HEK293 (cell line): ENCODE data around the gene FASTK.

ENCODE experiments used
- CTCF ChIA-PET: fragments of 350-600 bp; formaldehyde crosslinking; extraction: SDS; loops from one replicate; lab custom pipeline; 2021; ENCODE audit warnings: antibody characterized with exemption; lab: Yijun Ruan, JAX
- POLR2A ChIA-PET: fragments of 300-600 bp; formaldehyde crosslinking; extraction: SDS; loops from one replicate; lab custom pipeline; 2020; ENCODE audit warnings: antibody characterized with exemption, inconsistent platforms; lab: Yijun Ruan, JAX
- H3K27ac ChIP-seq: fragments of 200-500 bp; sonication (Bioruptor generic); 2 replicates; pipeline ENCODE4 v1.5.1; 2014; ENCODE audit warnings: low read depth, low read length, control low read depth, inconsistent platforms; ENCODE audit errors: extremely low read depth
- H3K36me3 ChIP-seq, 2 experiments: fragments of 200-500 bp in 1 of 2; sonication (Bioruptor generic) in 1 of 2; 1 replicate in 1 of 2; 2 replicates in 1 of 2; pipeline ENCODE4 v1.5.1; 2014 to 2017; ENCODE audit warnings: inconsistent platforms in 2 of 2, low read length in 2 of 2; ENCODE audit not compliant: control insufficient read depth in 2 of 2, insufficient read depth in 1 of 2
- H3K4me1 ChIP-seq: fragments of 200-500 bp; sonication (Bioruptor generic); 2 replicates; pipeline ENCODE4 v1.5.1; 2014; ENCODE audit warnings: mild to moderate bottlenecking, low read length, inconsistent platforms; ENCODE audit not compliant: control insufficient read depth, insufficient read depth
- H3K4me3 ChIP-seq: 2 replicates; pipeline ENCODE4 v1.5.1; 2011; ENCODE audit warnings: low read depth, mild to moderate bottlenecking, control low read depth, low read length, moderate library complexity
- H3K9me3 ChIP-seq: fragments of 200-500 bp; sonication (Bioruptor generic); 2 replicates; pipeline ENCODE4 v1.5.1; 2014; ENCODE audit warnings: low read depth, low read length, inconsistent platforms; ENCODE audit not compliant: control insufficient read depth, insufficient read depth
- GLI2 ChIP-seq: fragments of 450-650 bp; formaldehyde crosslinking; IDR thresholded peaks from 2 replicates; pipeline ENCODE4; 2017; ENCODE audit warnings: missing biosample characterization, missing genetic modification characterization, low read depth, borderline replicate concordance
- MZF1 ChIP-seq: fragments of 450-650 bp; formaldehyde crosslinking; IDR thresholded peaks from 2 replicates; pipeline ENCODE4 v1.5.1; 2017; ENCODE audit warnings: missing biosample characterization, missing genetic modification characterization, borderline replicate concordance
- SP7 ChIP-seq: fragments of 450-650 bp; formaldehyde crosslinking; IDR thresholded peaks from 2 replicates; pipeline ENCODE4 v1.5.1; 2016; ENCODE audit warnings: missing biosample characterization, missing genetic modification characterization
- ZBTB7A ChIP-seq: fragments of 450-650 bp; formaldehyde crosslinking; IDR thresholded peaks from 2 replicates; pipeline ENCODE4 v1.5.1; 2016; ENCODE audit warnings: low read depth, missing biosample characterization, missing genetic modification characterization
- ZFP69B ChIP-seq: fragments of 450-650 bp; formaldehyde crosslinking; IDR thresholded peaks from 2 replicates; pipeline ENCODE4 v1.5.1; 2016; ENCODE audit warnings: missing biosample characterization, missing genetic modification characterization
- ZNF140 ChIP-seq: fragments of 450-650 bp; formaldehyde crosslinking; IDR thresholded peaks from 2 replicates; pipeline ENCODE4 v1.5.1; 2016; ENCODE audit warnings: missing biosample characterization, missing genetic modification characterization
- ZNF174 ChIP-seq: fragments of 450-650 bp; formaldehyde crosslinking; IDR thresholded peaks from 2 replicates; pipeline ENCODE4 v1.5.0; 2017; ENCODE audit warnings: missing biosample characterization, mild to moderate bottlenecking, missing genetic modification characterization
- ZNF302 ChIP-seq: fragments of 450-650 bp; formaldehyde crosslinking; IDR thresholded peaks from 2 replicates; pipeline ENCODE4 v1.5.1; 2016; ENCODE audit warnings: missing biosample characterization, missing genetic modification characterization, low read depth
- ZNF324 ChIP-seq: fragments of 450-650 bp; formaldehyde crosslinking; IDR thresholded peaks from 2 replicates; pipeline ENCODE4 v1.5.1; 2016; ENCODE audit warnings: missing biosample characterization, missing genetic modification characterization
- ZNF426 ChIP-seq: fragments of 450-650 bp; formaldehyde crosslinking; IDR thresholded peaks from 2 replicates; pipeline ENCODE4 v1.5.1; 2017; ENCODE audit warnings: missing biosample characterization, missing genetic modification characterization, mild to moderate bottlenecking, inconsistent platforms, moderate library complexity
- ZNF48 ChIP-seq: fragments of 450-650 bp; formaldehyde crosslinking; IDR thresholded peaks from 2 replicates; pipeline ENCODE4 v1.5.1; 2016; ENCODE audit warnings: missing biosample characterization, missing genetic modification characterization
- ZNF549 ChIP-seq: fragments of 450-650 bp; IDR thresholded peaks from 2 replicates; pipeline ENCODE4 v1.5.1; 2018; ENCODE audit warnings: missing biosample characterization, missing genetic modification characterization, mild to moderate bottlenecking, inconsistent platforms, moderate library complexity
- ZNF600 ChIP-seq: fragments of 450-650 bp; formaldehyde crosslinking; IDR thresholded peaks from 2 replicates; pipeline ENCODE4 v1.5.1; 2016; ENCODE audit warnings: missing biosample characterization, missing genetic modification characterization
- ZNF660 ChIP-seq: fragments of 450-650 bp; IDR thresholded peaks from 2 replicates; pipeline ENCODE4 v1.5.1; 2018; ENCODE audit warnings: missing biosample characterization, mild to moderate bottlenecking, missing genetic modification characterization
- ZNF677 ChIP-seq: fragments of 450-650 bp; IDR thresholded peaks from 2 replicates; pipeline ENCODE4 v1.5.0; 2018; ENCODE audit warnings: missing biosample characterization, mild to moderate bottlenecking, missing genetic modification characterization, moderate library complexity
- ZNF776 ChIP-seq: fragments of 450-650 bp; formaldehyde crosslinking; IDR thresholded peaks from 2 replicates; pipeline ENCODE4 v1.5.0; 2017; ENCODE audit warnings: missing biosample characterization, missing genetic modification characterization, borderline replicate concordance
- ZNF785 ChIP-seq: fragments of 450-650 bp; formaldehyde crosslinking; IDR thresholded peaks from 2 replicates; pipeline ENCODE4 v1.5.1; 2016; ENCODE audit warnings: missing biosample characterization, missing genetic modification characterization
- ZSCAN16 ChIP-seq: fragments of 450-650 bp; formaldehyde crosslinking; IDR thresholded peaks from 2 replicates; pipeline ENCODE4 v1.5.1; 2016; ENCODE audit warnings: missing biosample characterization, missing genetic modification characterization
- TF ChIP-seq, protein P1 (sequence below): fragments of 450-650 bp; formaldehyde crosslinking; IDR thresholded peaks from 2 replicates; pipeline ENCODE4 v1.5.1; 2016; ENCODE audit warnings: missing biosample characterization, missing genetic modification characterization
- TF ChIP-seq, protein P2 (sequence below): fragments of 450-650 bp; formaldehyde crosslinking; IDR thresholded peaks from 2 replicates; pipeline ENCODE4 v1.5.1; 2016; ENCODE audit warnings: missing biosample characterization, missing genetic modification characterization
- TF ChIP-seq, protein P3 (sequence below): fragments of 450-650 bp; formaldehyde crosslinking; IDR thresholded peaks from 2 replicates; pipeline ENCODE4 v1.5.1; 2017; ENCODE audit warnings: missing biosample characterization, missing genetic modification characterization
- TF ChIP-seq, protein P4 (sequence below): fragments of 450-650 bp; formaldehyde crosslinking; IDR thresholded peaks from 2 replicates; pipeline ENCODE4 v1.5.1; 2016; ENCODE audit warnings: missing biosample characterization, missing genetic modification characterization, low read depth
- TF ChIP-seq, protein P5 (sequence below): fragments of 450-650 bp; formaldehyde crosslinking; IDR thresholded peaks from 2 replicates; pipeline ENCODE4 v1.5.1; 2016; ENCODE audit warnings: missing biosample characterization, missing genetic modification characterization
- TF ChIP-seq, protein P6 (sequence below): fragments of 450-650 bp; formaldehyde crosslinking; IDR thresholded peaks from 2 replicates; pipeline ENCODE4 v1.5.1; 2016; ENCODE audit warnings: missing biosample characterization, missing genetic modification characterization
- TF ChIP-seq, protein P7 (sequence below): fragments of 450-650 bp; formaldehyde crosslinking; IDR thresholded peaks from 2 replicates; pipeline ENCODE4 v1.5.1; 2016; ENCODE audit warnings: missing biosample characterization, missing genetic modification characterization, borderline replicate concordance

Gene FASTK

DNA sequence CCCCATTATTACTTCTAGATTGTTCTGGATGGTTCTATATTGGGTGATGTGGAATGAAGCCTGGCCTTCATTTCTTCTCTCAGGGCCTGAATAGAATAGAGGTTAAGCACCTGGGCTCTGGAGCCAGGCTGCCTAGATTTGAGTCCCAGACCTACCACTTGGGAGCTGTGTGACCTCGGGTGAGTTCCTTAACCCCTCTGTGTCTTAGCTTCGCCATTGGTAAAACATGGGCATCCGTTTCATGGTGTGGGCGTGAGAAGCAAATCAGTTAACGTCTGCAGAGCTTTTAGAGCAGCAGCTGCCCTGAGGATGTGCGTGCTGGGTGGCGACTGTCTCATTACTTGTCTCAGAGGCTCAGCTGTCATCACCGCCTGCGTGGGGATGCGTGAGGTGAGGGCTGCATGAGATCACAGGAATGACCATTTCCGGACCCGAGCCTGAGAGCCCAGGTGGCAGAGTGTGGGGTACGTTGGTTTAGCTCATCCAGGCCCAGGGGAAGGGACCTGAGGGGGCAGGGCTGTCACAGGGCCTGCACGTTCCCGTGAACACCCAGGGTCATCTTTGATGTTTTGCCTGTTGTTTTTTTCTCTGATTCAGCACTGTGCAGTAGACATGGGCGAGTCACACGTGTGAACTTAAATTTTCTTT lies 15.3 kb upstream of the FASTK start:
- H3K36me3 ChIP-seq: peaks cover 0 to 40% of the 10 kb centered on the region in 2 experiments; a peak in 2 of 3 replicates
- POLR2A ChIA-PET: no interaction called here

DNA sequence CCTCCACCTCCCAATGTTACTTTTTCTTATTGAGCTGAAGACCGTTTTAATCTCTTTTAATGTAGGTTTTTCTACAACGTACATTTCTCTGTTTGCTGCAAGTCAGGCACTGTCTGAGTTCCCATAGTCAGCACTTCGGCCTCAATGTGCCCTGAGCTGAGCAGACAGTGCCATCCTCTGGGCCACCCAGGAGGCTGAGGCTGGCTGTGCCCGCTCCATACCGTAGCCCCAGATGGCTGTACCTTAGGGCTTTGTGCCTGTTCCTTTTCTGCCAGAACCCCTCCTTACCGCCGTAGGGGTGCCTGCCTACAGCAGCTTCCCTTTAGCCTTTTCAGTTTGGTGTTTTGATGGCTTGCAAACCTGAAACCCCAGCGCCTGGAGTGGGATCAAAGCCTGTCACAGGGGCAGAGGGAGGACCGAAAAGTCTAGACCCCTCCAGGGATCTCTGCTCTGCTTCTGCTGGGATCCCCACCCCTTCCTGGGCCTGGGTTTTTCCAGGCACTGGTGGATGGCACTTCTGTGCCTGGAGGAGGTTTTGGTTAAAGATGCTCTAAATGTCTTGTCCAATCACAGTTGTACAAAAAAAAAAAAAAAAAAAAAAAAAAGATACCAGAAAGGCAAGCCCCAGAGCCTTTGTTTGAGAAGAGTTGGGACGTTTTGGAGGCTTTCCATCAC lies 14.7 kb upstream of the FASTK start:
- Histone ChIP-seq H3K27ac (0 out of 2 replicates have a peak overlapping the region, but pooled peaks have one; percentile 7), H3K36me3 (peaks cover 0 to 43% of the 10 kb centered on the region in 2 experiments; a peak in 2 of 3 replicates), H3K4me1 (no peaks in the 10 kb centered on the region), H3K9me3 (no peaks in the 10 kb centered on the region), H3K4me3 (no peak overlapping the region)
- CTCF ChIA-PET: interaction anchor here (0.7 to 4.9 kb wide), 3 partner anchors 17 to 1405 kb away, joined by 3 to 43 read pairs (median 6); no protein-coding TSS in a partner anchor
- POLR2A ChIA-PET: no interaction called here
- TF ChIP-seq, protein P1, sequence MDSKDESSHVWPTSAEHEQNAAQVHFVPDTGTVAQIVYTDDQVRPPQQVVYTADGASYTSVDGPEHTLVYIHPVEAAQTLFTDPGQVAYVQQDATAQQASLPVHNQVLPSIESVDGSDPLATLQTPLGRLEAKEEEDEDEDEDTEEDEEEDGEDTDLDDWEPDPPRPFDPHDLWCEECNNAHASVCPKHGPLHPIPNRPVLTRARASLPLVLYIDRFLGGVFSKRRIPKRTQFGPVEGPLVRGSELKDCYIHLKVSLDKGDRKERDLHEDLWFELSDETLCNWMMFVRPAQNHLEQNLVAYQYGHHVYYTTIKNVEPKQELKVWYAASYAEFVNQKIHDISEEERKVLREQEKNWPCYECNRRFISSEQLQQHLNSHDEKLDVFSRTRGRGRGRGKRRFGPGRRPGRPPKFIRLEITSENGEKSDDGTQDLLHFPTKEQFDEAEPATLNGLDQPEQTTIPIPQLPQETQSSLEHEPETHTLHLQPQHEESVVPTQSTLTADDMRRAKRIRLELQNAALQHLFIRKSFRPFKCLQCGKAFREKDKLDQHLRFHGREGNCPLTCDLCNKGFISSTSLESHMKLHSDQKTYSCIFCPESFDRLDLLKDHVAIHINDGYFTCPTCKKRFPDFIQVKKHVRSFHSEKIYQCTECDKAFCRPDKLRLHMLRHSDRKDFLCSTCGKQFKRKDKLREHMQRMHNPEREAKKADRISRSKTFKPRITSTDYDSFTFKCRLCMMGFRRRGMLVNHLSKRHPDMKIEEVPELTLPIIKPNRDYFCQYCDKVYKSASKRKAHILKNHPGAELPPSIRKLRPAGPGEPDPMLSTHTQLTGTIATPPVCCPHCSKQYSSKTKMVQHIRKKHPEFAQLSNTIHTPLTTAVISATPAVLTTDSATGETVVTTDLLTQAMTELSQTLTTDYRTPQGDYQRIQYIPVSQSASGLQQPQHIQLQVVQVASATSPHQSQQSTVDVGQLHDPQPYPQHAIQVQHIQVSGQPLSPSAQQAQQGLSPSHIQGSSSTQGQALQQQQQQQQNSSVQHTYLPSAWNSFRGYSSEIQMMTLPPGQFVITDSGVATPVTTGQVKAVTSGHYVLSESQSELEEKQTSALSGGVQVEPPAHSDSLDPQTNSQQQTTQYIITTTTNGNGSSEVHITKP: peak; percentile 27; the same call in 1 of the 2 replicates
- TF ChIP-seq, protein P2, sequence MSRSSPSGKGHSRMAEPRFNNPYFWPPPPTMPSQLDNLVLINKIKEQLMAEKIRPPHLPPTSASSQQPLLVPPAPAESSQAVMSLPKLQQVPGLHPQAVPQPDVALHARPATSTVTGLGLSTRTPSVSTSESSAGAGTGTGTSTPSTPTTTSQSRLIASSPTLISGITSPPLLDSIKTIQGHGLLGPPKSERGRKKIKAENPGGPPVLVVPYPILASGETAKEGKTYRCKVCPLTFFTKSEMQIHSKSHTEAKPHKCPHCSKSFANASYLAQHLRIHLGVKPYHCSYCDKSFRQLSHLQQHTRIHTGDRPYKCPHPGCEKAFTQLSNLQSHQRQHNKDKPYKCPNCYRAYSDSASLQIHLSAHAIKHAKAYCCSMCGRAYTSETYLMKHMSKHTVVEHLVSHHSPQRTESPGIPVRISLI (tag by site-specific recombination): 0 out of 2 replicates have a peak, but pooled peaks have one; percentile 14
- TF ChIP-seq ZNF140 (tag by site-specific recombination) (no peak), ZNF48 (no peak), ZSCAN16 (tag by site-specific recombination) (no peak)

More for the DNA sequence above, 15.3 kb upstream of the FASTK start:
- CTCF ChIA-PET: interaction anchor here (0.5 to 2.7 kb wide), 4 partner anchors 15 to 219 kb away, joined by 3 to 10 read pairs (median 4); no protein-coding TSS in a partner anchor
- Histone ChIP-seq H3K27ac (no peak overlapping the region), H3K4me1 (no peaks in the 10 kb centered on the region), H3K4me3 (no peak overlapping the region), H3K9me3 (no peaks in the 10 kb centered on the region)
- TF ChIP-seq, protein P3, sequence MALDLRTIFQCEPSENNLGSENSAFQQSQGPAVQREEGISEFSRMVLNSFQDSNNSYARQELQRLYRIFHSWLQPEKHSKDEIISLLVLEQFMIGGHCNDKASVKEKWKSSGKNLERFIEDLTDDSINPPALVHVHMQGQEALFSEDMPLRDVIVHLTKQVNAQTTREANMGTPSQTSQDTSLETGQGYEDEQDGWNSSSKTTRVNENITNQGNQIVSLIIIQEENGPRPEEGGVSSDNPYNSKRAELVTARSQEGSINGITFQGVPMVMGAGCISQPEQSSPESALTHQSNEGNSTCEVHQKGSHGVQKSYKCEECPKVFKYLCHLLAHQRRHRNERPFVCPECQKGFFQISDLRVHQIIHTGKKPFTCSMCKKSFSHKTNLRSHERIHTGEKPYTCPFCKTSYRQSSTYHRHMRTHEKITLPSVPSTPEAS (tag by site-specific recombination): no peak
- no peak for TF ChIP-seq ZNF324 (tag by site-specific recombination)
- TF ChIP-seq ZNF302 (tag by site-specific recombination): no peak
- TF ChIP-seq ZNF776 (tag by site-specific recombination): no peak
- TF ChIP-seq, protein P4, sequence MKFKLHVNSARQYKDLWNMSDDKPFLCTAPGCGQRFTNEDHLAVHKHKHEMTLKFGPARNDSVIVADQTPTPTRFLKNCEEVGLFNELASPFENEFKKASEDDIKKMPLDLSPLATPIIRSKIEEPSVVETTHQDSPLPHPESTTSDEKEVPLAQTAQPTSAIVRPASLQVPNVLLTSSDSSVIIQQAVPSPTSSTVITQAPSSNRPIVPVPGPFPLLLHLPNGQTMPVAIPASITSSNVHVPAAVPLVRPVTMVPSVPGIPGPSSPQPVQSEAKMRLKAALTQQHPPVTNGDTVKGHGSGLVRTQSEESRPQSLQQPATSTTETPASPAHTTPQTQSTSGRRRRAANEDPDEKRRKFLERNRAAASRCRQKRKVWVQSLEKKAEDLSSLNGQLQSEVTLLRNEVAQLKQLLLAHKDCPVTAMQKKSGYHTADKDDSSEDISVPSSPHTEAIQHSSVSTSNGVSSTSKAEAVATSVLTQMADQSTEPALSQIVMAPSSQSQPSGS (tag by site-specific recombination): no peak
- no peak for TF ChIP-seq ZNF660
- TF ChIP-seq, protein P5, sequence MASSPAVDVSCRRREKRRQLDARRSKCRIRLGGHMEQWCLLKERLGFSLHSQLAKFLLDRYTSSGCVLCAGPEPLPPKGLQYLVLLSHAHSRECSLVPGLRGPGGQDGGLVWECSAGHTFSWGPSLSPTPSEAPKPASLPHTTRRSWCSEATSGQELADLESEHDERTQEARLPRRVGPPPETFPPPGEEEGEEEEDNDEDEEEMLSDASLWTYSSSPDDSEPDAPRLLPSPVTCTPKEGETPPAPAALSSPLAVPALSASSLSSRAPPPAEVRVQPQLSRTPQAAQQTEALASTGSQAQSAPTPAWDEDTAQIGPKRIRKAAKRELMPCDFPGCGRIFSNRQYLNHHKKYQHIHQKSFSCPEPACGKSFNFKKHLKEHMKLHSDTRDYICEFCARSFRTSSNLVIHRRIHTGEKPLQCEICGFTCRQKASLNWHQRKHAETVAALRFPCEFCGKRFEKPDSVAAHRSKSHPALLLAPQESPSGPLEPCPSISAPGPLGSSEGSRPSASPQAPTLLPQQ: no peak
- TF ChIP-seq ZNF426 (tag by site-specific recombination): no peak
- TF ChIP-seq ZNF677 (tag by site-specific recombination): no peak
- TF ChIP-seq, protein P6, sequence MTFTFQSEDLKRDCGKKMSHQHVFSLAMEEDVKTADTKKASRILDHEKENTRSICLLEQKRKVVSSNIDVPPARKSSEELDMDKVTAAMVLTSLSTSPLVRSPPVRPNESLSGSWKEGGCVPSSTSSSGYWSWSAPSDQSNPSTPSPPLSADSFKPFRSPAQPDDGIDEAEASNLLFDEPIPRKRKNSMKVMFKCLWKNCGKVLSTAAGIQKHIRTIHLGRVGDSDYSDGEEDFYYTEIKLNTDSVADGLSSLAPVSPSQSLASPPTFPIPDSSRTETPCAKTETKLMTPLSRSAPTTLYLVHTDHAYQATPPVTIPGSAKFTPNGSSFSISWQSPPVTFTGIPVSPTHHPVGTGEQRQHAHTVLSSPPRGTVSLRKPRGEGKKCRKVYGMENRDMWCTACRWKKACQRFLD (tag by site-specific recombination): no peak
- no peak for TF ChIP-seq ZNF600 (tag by site-specific recombination)
- TF ChIP-seq GLI2: no peak
- no peak for TF ChIP-seq ZNF174 (tag by site-specific recombination)
- TF ChIP-seq, protein P7, sequence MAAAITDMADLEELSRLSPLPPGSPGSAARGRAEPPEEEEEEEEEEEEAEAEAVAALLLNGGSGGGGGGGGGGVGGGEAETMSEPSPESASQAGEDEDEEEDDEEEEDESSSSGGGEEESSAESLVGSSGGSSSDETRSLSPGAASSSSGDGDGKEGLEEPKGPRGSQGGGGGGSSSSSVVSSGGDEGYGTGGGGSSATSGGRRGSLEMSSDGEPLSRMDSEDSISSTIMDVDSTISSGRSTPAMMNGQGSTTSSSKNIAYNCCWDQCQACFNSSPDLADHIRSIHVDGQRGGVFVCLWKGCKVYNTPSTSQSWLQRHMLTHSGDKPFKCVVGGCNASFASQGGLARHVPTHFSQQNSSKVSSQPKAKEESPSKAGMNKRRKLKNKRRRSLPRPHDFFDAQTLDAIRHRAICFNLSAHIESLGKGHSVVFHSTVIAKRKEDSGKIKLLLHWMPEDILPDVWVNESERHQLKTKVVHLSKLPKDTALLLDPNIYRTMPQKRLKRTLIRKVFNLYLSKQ (tag by site-specific recombination): no peak
- TF ChIP-seq MZF1: no peak
- no peak for TF ChIP-seq ZNF785
- no peak for TF ChIP-seq ZNF549
- TF ChIP-seq ZFP69B (tag by site-specific recombination): no peak
- no peak for TF ChIP-seq ZBTB7A (tag by site-specific recombination)
- no peak for TF ChIP-seq SP7 (tag by site-specific recombination)
